Vagina (tissue), 2 donors: ENCODE data around the gene ZNF816.

Source experiments
- CTCF ChIP-seq, 3 experiments: fragments of 450-650 bp in 2 of 3; fragments of 200-600 bp in 1 of 3; sonication (generic) in 1 of 3; IDR thresholded peaks; one replicate each; pipeline ENCODE4 v1.5.1; 2017 to 2019; ENCODE audit warnings: antibody characterized with exemption in 3 of 3, mild to moderate bottlenecking in 2 of 3, moderate library complexity in 2 of 3
- POLR2AphosphoS5 ChIP-seq, 2 donors: sonication (generic); formaldehyde crosslinking; IDR thresholded peaks; one replicate each; pipeline ENCODE4 v1.9.0; 2017; ENCODE audit warnings: antibody characterized with exemption in 2 of 2, mild to moderate bottlenecking in 2 of 2, low read depth in 1 of 2; ENCODE audit not compliant: insufficient read depth in 1 of 2

GRCh38 chr19:52945652-52946321, 16.9 kb downstream of the ZNF816 start:
- TF ChIP-seq POLR2AphosphoS5 (IDR thresholded peaks at IDR 0.05; ENCODE audit: insufficient read depth in 1 of 2, low read depth in 1 of 2) (no peak), CTCF (IDR thresholded peaks at IDR 0.05) (no peak)
